ENCODE data around the gene ARGFX. TPM values are rescaled to one million over a fixed set of nuclear protein-coding genes. Genes with fewer than 3 reads are reported as not detected.
A peak's percentile ranks its signal among the peaks of the same experiment; 100 is the strongest.

The ARGFX gene
- polyA plus RNA-seq (2011; rRNA removed), result not detected in 2 replicates
- polyA minus RNA-seq (2011; rRNA and poly(A)+ RNA removed), result not detected in 2 replicates

DNA sequence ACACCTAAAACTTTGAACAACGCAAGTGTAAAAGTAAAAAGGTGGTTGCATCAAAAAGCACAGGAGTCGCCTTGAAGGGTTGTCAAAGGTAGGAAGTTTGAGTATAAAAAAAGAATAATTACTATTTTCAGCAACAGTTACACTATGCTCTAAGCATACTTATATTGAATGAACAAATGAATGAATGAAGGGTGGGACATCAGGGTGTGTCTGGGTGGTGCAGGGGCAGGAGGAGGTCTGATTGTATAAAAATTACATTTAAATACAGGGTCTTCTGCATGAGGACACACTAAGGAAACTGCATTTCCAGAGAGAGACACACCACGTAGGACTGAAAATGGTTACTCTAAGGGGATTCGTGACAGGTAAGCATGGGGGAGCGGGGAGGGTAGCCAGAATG, at the start of gene ARGFX:
Gene ARGFX (plus strand): TSS at position 301 of the 400 bp plus-strand sequence. CDS start 2,765 bp downstream, outside the sequence.
- TF ChIP-seq, protein P1, sequence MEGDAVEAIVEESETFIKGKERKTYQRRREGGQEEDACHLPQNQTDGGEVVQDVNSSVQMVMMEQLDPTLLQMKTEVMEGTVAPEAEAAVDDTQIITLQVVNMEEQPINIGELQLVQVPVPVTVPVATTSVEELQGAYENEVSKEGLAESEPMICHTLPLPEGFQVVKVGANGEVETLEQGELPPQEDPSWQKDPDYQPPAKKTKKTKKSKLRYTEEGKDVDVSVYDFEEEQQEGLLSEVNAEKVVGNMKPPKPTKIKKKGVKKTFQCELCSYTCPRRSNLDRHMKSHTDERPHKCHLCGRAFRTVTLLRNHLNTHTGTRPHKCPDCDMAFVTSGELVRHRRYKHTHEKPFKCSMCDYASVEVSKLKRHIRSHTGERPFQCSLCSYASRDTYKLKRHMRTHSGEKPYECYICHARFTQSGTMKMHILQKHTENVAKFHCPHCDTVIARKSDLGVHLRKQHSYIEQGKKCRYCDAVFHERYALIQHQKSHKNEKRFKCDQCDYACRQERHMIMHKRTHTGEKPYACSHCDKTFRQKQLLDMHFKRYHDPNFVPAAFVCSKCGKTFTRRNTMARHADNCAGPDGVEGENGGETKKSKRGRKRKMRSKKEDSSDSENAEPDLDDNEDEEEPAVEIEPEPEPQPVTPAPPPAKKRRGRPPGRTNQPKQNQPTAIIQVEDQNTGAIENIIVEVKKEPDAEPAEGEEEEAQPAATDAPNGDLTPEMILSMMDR (IDR thresholded peaks at IDR 0.05; ENCODE audit: low read depth, low read length), result no peak
- POLR2A ChIA-PET, result no interaction called here
- Histone ChIP-seq H3K27me3 (ENCODE audit: control insufficient read depth, insufficient read depth, low read length) (no peaks in the 10 kb centered on the region), H3K27ac (ENCODE audit: low read depth, low read length) (no peak within 1 kb of the TSS), H3K4me3 (ENCODE audit: low read depth, low read length) (no peak within 1 kb of the TSS), H3K9me3 (ENCODE audit: control insufficient read depth, insufficient read depth, low read length) (no peaks in the 10 kb centered on the region)
- CTCF ChIA-PET, result no interaction called here
- DNase-seq (ENCODE audit: low read depth, low spot score), result no peak

DNA sequence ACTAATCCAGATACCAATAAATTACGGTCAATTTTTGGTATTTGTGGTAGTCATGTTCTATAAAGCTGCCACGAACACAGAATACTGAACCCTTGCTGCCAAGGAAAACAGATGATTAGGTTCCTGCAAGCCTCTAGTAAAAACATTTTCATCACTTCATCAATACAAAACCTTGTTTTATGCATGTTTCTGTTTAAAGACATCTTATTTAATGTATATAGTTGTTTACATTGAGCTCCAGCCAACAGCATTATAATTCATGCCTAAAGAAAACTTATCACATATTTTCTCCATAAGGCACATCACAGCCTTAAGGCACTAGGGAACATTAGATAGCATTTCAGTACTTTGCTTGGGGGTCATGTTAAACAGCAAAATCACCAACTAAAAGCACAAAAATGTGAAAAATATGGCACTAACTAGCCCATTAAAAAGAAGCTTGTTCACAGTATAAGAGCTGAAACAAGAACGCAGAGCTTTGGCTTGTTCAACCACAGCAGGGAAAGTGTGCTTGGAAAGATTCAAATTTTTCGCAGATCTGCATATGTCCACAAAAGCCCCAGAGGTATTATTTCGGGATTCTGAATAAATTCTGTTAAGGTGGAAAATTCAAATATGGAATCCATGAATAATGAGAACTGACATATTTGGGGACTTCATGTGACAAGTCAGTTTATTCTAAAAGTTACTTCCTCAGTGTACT, 49.6 kb upstream of the ARGFX start:
- TF ChIP-seq, protein P1 (IDR thresholded peaks at IDR 0.05; ENCODE audit: low read depth, low read length), result no peak
- H3K4me3 ChIP-seq (ENCODE audit: low read depth, low read length), result no peak overlapping the region
- POLR2A ChIA-PET, result no interaction called here
- CTCF ChIA-PET, result interaction anchor here (0.6 to 2.0 kb wide), 3 partner anchors 11 to 960 kb away, joined by 3 to 8 read pairs (median 5); no protein-coding TSS in a partner anchor
- no peaks in the 10 kb centered on the region for H3K27me3 ChIP-seq (ENCODE audit: control insufficient read depth, insufficient read depth, low read length)
- H3K9me3 ChIP-seq (ENCODE audit: control insufficient read depth, insufficient read depth, low read length), result no peaks in the 10 kb centered on the region
- H3K27ac ChIP-seq (ENCODE audit: low read depth, low read length), result no peak overlapping the region
- DNase-seq (ENCODE audit: low read depth, low spot score), result no peak

DNA sequence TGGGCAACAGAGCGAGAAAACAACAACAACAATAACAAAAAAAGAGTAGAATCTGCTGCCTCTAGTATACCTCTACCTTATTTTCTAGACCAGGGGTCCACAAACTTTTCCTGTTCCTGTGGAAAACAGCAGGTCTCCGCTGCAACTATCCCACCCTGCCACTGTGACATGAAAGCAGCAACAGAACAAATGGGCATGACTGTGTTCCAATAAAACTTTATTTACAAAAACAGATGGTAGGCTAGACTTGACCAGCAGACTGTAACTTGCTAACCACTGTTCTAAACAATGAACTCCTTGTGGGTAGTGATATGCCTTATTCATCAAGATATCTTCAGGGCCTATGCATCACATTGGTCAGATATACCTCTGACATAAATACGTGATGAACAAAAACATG, 47.2 kb upstream of the ARGFX start:
- ChIA-PET POLR2A (no interaction called here), CTCF (no interaction called here)
- Histone ChIP-seq H3K27me3 (ENCODE audit: control insufficient read depth, insufficient read depth, low read length) (no peaks in the 10 kb centered on the region), H3K27ac (ENCODE audit: low read depth, low read length) (no peak overlapping the region), H3K4me3 (ENCODE audit: low read depth, low read length) (no peak overlapping the region), H3K9me3 (ENCODE audit: control insufficient read depth, insufficient read depth, low read length) (no peaks in the 10 kb centered on the region)
- no peak for DNase-seq (ENCODE audit: low read depth, low spot score)
- TF ChIP-seq, protein P1 (IDR thresholded peaks at IDR 0.05; ENCODE audit: low read depth, low read length), result no peak

DNA sequence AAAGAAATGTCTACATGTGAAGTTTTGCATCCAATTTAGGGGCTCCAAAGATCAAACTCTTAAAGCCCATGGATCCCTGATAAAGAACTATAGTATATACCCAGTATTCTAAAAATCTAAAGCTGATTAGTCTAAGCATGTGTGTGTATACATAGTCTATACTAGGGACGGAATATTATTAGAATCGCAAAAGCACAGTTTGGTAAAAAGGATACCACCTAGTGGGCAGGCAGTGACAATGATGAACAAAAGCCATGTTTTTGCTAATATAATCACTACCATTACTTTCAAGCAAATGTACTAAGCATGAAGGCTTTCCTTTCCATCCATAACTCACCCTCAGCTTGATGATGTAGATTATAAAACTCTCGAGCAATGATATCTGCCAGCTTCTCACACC, 38.4 kb upstream of the ARGFX start:
- Histone ChIP-seq H3K27ac (ENCODE audit: low read depth, low read length) (no peak overlapping the region), H3K4me3 (ENCODE audit: low read depth, low read length) (no peak overlapping the region), H3K27me3 (ENCODE audit: control insufficient read depth, insufficient read depth, low read length) (no peaks in the 10 kb centered on the region), H3K9me3 (ENCODE audit: control insufficient read depth, insufficient read depth, low read length) (no peaks in the 10 kb centered on the region)
- ChIA-PET CTCF (interaction anchor here (0.5 to 2.4 kb wide), 14 partner anchors 9 to 968 kb away, joined by 3 to 11 read pairs (median 4); partner anchors contain the start of gene POLQ), POLR2A (no interaction called here)
- no peak for DNase-seq (ENCODE audit: low read depth, low spot score)
- TF ChIP-seq, protein P1 (IDR thresholded peaks at IDR 0.05; ENCODE audit: low read depth, low read length), result peak; percentile 66

DNA sequence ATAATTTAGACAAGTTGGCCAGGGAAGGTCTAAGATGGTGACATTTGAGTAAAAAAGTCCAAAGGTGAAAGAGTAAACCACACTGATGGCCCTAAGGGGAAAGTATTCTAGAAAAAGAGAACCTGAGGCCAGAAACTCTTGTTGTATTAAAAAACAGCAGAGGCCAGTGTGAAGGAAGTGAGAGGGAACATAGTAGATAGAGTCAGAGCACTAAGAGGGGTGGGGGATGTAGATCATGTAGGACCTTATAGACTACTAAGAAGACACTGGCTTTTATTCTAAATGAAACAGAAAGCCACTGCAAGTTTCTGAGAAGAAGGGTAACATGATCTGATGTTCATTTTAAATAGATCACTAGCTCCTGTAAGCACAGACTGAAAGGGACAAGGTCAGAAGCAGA, 36.5 kb upstream of the ARGFX start:
- Histone ChIP-seq H3K27ac (ENCODE audit: low read depth, low read length) (no peak overlapping the region), H3K9me3 (ENCODE audit: control insufficient read depth, insufficient read depth, low read length) (no peaks in the 10 kb centered on the region), H3K27me3 (ENCODE audit: control insufficient read depth, insufficient read depth, low read length) (no peaks in the 10 kb centered on the region), H3K4me3 (ENCODE audit: low read depth, low read length) (no peak overlapping the region)
- POLR2A ChIA-PET, result no interaction called here
- CTCF ChIA-PET, result interaction anchor here (1.0 kb wide), 1 partner anchor 15 kb away, joined by 5 read pairs; no protein-coding TSS in a partner anchor
- TF ChIP-seq, protein P1 (IDR thresholded peaks at IDR 0.05; ENCODE audit: low read depth, low read length), result no peak
- no peak for DNase-seq (ENCODE audit: low read depth, low spot score)

Measured in AG04450 (cell line).